Measurements from ENCODE around the gene PRPSAP1. TPM values are rescaled to one million over a fixed set of nuclear protein-coding genes. Genes with fewer than 3 reads are reported as not detected.
"Not testable (repeated sequence)": the region's sequence is repeated elsewhere in the genome, so short reads cannot be mapped to it uniquely, and the experiment has no call there.

The PRPSAP1 gene
- total and polyA plus RNA-seq, 7 experiments from 2014 or later = 19.6 to 59.1 (median 53.3) TPM

DNA sequence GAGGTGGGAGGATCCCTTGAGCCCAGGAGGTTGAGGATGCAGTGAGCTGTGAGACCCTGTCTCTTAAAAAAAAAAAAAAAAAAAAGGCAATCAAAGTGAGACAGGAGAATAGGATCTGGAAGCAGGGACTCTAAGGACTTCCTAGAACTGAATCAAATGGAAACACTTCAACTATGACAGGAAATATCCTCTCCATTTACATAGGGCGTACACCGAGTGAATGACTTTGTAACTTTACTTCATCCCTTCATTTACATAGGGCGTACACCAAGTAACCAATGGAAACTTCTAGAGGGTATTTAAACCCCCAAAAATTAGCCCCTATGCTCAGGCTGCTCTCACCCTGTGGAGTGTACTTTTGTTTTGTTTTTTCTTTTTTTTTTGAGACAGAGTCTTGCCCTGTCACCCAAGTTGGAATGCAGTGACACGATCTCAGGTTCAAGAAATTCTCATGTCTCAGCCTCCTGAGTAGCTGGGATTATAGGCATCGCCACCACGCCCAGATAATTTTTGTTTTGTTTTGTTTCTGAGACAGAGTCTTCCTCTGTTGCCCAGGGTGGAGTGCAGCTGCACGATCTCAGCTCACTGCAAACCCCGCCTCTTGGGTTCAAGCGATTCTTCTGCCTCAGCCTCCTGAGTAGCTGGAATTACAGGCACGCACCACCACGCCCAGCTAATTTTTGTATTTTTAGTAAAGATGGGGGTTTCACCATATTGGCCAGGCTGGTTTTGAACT lies 9.6 kb upstream of the PRPSAP1 start:
- H3K4me3 ChIP-seq (ENCODE audit: low read length) = no peak overlapping the region
- H3K4me1 ChIP-seq (ENCODE audit: control insufficient read depth in 2 of 2, insufficient read depth in 2 of 2, low read length in 2 of 2) = no peaks in the 10 kb centered on the region
- no peaks in the 10 kb centered on the region for H3K27me3 ChIP-seq (ENCODE audit: control insufficient read depth in 2 of 2, insufficient read depth in 2 of 2, low read length in 2 of 2)
- no peak for ATAC-seq
- Mint-ChIP-seq H3K9me3 (no peaks in the 10 kb centered on the region), H3K36me3 (no peaks in the 10 kb centered on the region), H3K27me3 (peaks cover 0 to 8% (median 0%) of the 10 kb centered on the region in 5 donors), H3K27ac (no peak overlapping the region), H3K4me3 (no peak overlapping the region), H3K4me1 (peaks cover 0 to 3% (median 0%) of the 10 kb centered on the region in 7 donors)
- ChIA-PET POLR2A (interaction anchor here (0.6 to 0.7 kb wide), 2 partner anchors 17 to 374 kb away, joined by 3 to 5 read pairs; no protein-coding TSS in a partner anchor), CTCF (interaction anchor here (0.7 kb wide), 1 partner anchor 222 kb away, joined by 4 read pairs; no protein-coding TSS in a partner anchor)
- no peak for DNase-seq
- intact Hi-C loops (cut with micrococcal nuclease) = no loop called here
- no peak overlapping the region for H3K27ac ChIP-seq (ENCODE audit: low read depth, low read length)
- H3K36me3 ChIP-seq (ENCODE audit: control insufficient read depth in 2 of 3, insufficient read depth in 3 of 3, low read length in 3 of 3) = no peaks in the 10 kb centered on the region
- H3K9me3 ChIP-seq (ENCODE audit: control insufficient read depth in 2 of 3, low read length in 3 of 3) = no peaks in the 10 kb centered on the region

GRCh38 chr17:76360461-76360860 lies 6.7 kb upstream of the PRPSAP1 start:
- CTCF ChIA-PET = no interaction called here
- DNase-seq = no peak
- ATAC-seq = no peak

DNA sequence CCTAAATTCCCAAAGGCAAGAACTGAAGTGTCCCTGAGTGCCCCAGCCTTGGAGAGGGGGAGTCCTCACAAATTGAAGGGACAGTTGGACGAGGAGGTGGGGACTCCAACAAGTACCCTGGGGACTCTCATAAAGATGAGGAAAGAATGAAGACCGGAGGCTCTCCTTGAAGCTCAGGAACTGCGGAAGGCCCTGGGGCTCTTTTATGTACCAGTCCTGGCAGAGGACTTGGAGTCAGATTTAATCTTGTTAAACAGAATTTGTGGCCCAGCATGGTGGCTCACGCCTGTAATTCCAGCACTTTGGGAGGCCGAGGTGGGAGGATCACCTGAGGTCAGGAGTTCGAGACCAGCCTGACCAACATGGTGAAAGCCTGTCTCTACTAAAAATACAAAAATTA lies 6.1 kb upstream of the PRPSAP1 start:
- H3K36me3 ChIP-seq (ENCODE audit: control insufficient read depth in 2 of 3, insufficient read depth in 3 of 3, low read length in 3 of 3); H3K9me3 Mint-ChIP-seq; H3K4me3 ChIP-seq (ENCODE audit: low read length); H3K27me3 ChIP-seq (ENCODE audit: control insufficient read depth in 2 of 2, insufficient read depth in 2 of 2, low read length in 2 of 2); H3K4me1 ChIP-seq (ENCODE audit: control insufficient read depth in 2 of 2, insufficient read depth in 2 of 2, low read length in 2 of 2); DNase-seq; H3K27me3 Mint-ChIP-seq; ATAC-seq; H3K4me3 Mint-ChIP-seq; intact Hi-C loops (cut with micrococcal nuclease); H3K36me3 Mint-ChIP-seq; H3K27ac Mint-ChIP-seq; H3K27ac ChIP-seq (ENCODE audit: low read depth, low read length); H3K4me1 Mint-ChIP-seq; H3K9me3 ChIP-seq (ENCODE audit: control insufficient read depth in 2 of 3, low read length in 3 of 3): not testable (repeated sequence)
- ChIA-PET POLR2A (interaction anchor here (0.5 kb wide), 1 partner anchor 369 kb away, joined by 5 read pairs; no protein-coding TSS in a partner anchor), CTCF (interaction anchor here (0.6 kb wide), 1 partner anchor 16 kb away, joined by 3 read pairs; no protein-coding TSS in a partner anchor)

More at GRCh38 chr17:76360461-76360860, 6.7 kb upstream of the PRPSAP1 start:
- H3K27ac Mint-ChIP-seq = no peak overlapping the region
- H3K4me3 ChIP-seq (ENCODE audit: low read length) = no peak overlapping the region
- H3K27ac ChIP-seq (ENCODE audit: low read depth, low read length) = no peak overlapping the region
- peaks cover 0 to 8% (median 0%) of the 10 kb centered on the region in 5 donors for H3K27me3 Mint-ChIP-seq
- POLR2A ChIA-PET = no interaction called here
- peaks cover 0 to 7% (median 0%) of the 10 kb centered on the region in 7 donors for H3K4me1 Mint-ChIP-seq
- H3K27me3 ChIP-seq (ENCODE audit: control insufficient read depth in 2 of 2, insufficient read depth in 2 of 2, low read length in 2 of 2) = no peaks in the 10 kb centered on the region
- no peak overlapping the region for H3K4me3 Mint-ChIP-seq
- H3K4me1 ChIP-seq (ENCODE audit: control insufficient read depth in 2 of 2, insufficient read depth in 2 of 2, low read length in 2 of 2) = no peaks in the 10 kb centered on the region
- H3K36me3 ChIP-seq (ENCODE audit: control insufficient read depth in 2 of 3, insufficient read depth in 3 of 3, low read length in 3 of 3) = no peaks in the 10 kb centered on the region
- intact Hi-C loops (cut with micrococcal nuclease) = no loop called here
- no peaks in the 10 kb centered on the region for H3K9me3 ChIP-seq (ENCODE audit: control insufficient read depth in 2 of 3, low read length in 3 of 3)
- H3K36me3 Mint-ChIP-seq = no peaks in the 10 kb centered on the region
- no peaks in the 10 kb centered on the region for H3K9me3 Mint-ChIP-seq

DNA sequence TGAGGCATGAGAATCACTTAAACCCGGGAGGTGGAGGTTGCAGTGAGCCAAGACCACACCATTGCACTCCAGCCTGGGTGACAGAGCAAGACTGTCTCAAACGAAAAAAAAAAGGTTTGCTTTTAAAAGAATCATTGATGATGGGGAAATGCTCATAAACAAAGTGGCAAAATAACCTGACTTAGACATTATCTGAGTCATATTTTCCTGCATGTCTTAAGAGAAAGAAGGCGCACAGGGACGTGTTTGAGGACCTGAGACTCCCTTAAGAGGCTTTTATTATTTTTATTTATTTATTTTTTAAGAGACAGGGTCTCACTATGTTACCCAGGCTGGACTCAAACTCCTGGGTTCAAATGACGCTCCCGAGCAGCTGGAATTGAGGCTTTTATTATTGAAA lies 5.7 kb upstream of the PRPSAP1 start:
- intact Hi-C loops (cut with micrococcal nuclease) = no loop called here
- Mint-ChIP-seq H3K4me3 (no peak overlapping the region), H3K9me3 (no peaks in the 10 kb centered on the region), H3K27ac (no peak overlapping the region), H3K36me3 (no peaks in the 10 kb centered on the region), H3K27me3 (peaks cover 0 to 8% (median 0%) of the 10 kb centered on the region in 5 donors), H3K4me1 (peaks cover 0 to 12% (median under 1%) of the 10 kb centered on the region in 7 donors)
- CTCF ChIA-PET = interaction anchor here (0.6 kb wide), 1 partner anchor 16 kb away, joined by 3 read pairs; no protein-coding TSS in a partner anchor
- H3K9me3 ChIP-seq (ENCODE audit: control insufficient read depth in 2 of 3, low read length in 3 of 3) = no peaks in the 10 kb centered on the region
- H3K27ac ChIP-seq (ENCODE audit: low read depth, low read length) = no peak overlapping the region
- H3K4me3 ChIP-seq (ENCODE audit: low read length) = no peak overlapping the region
- POLR2A ChIA-PET = no interaction called here
- H3K27me3 ChIP-seq (ENCODE audit: control insufficient read depth in 2 of 2, insufficient read depth in 2 of 2, low read length in 2 of 2) = no peaks in the 10 kb centered on the region
- no peak for ATAC-seq
- no peak for DNase-seq
- no peaks in the 10 kb centered on the region for H3K36me3 ChIP-seq (ENCODE audit: control insufficient read depth in 2 of 3, insufficient read depth in 3 of 3, low read length in 3 of 3)
- H3K4me1 ChIP-seq (ENCODE audit: control insufficient read depth in 2 of 2, insufficient read depth in 2 of 2, low read length in 2 of 2) = no peaks in the 10 kb centered on the region

GRCh38 chr17:76357597-76358158 lies 4.0 kb upstream of the PRPSAP1 start:
- no peaks in the 10 kb centered on the region for H3K36me3 Mint-ChIP-seq
- ATAC-seq = no peak
- H3K4me3 Mint-ChIP-seq = no peak overlapping the region
- intact Hi-C loops (cut with micrococcal nuclease) = no loop called here
- H3K27me3 ChIP-seq (ENCODE audit: control insufficient read depth in 2 of 2, insufficient read depth in 2 of 2, low read length in 2 of 2) = no peaks in the 10 kb centered on the region
- no peaks in the 10 kb centered on the region for H3K9me3 Mint-ChIP-seq
- H3K4me1 Mint-ChIP-seq = peaks cover 6 to 21% (median 11%) of the 10 kb centered on the region in 7 donors
- H3K27me3 Mint-ChIP-seq = peaks cover 0 to 8% (median 0%) of the 10 kb centered on the region in 5 donors
- POLR2A ChIA-PET = no interaction called here
- H3K27ac ChIP-seq (ENCODE audit: low read depth, low read length) = no peak overlapping the region
- H3K4me1 ChIP-seq (ENCODE audit: control insufficient read depth in 2 of 2, insufficient read depth in 2 of 2, low read length in 2 of 2) = no peaks in the 10 kb centered on the region
- CTCF ChIA-PET = no interaction called here
- no peak for DNase-seq
- H3K9me3 ChIP-seq (ENCODE audit: control insufficient read depth in 2 of 3, low read length in 3 of 3) = no peaks in the 10 kb centered on the region
- no peak overlapping the region for H3K27ac Mint-ChIP-seq
- H3K4me3 ChIP-seq (ENCODE audit: low read length) = no peak overlapping the region
- peaks cover 0 to 7% (median 0%) of the 10 kb centered on the region in 3 experiments for H3K36me3 ChIP-seq (ENCODE audit: control insufficient read depth in 2 of 3, insufficient read depth in 3 of 3, low read length in 3 of 3)

- peaks cover 0 to 7% (median 0%) of the 10 kb centered on the region in 3 experiments for H3K36me3 ChIP-seq (ENCODE audit: control insufficient read depth in 2 of 3, insufficient read depth in 3 of 3, low read length in 3 of 3)
- H3K4me1 ChIP-seq (ENCODE audit: control insufficient read depth in 2 of 2, insufficient read depth in 2 of 2, low read length in 2 of 2) = no peaks in the 10 kb centered on the region
- H3K27me3 ChIP-seq (ENCODE audit: control insufficient read depth in 2 of 2, insufficient read depth in 2 of 2, low read length in 2 of 2) = no peaks in the 10 kb centered on the region
- intact Hi-C loops (cut with micrococcal nuclease) = no loop called here
- Mint-ChIP-seq H3K36me3 (peaks cover 0 to under 1% (median 0%) of the 10 kb centered on the region in 5 donors), H3K27me3 (peaks cover 0 to 5% (median 0%) of the 10 kb centered on the region in 5 donors), H3K27ac (no peak overlapping the region), H3K9me3 (no peaks in the 10 kb centered on the region), H3K4me3 (peak overlapping the region in 2 of 10 donors; percentile 17 to 38), H3K4me1 (peaks cover 8 to 26% (median 18%) of the 10 kb centered on the region in 7 donors)
- H3K27ac ChIP-seq (ENCODE audit: low read depth, low read length) = no peak overlapping the region
- H3K9me3 ChIP-seq (ENCODE audit: control insufficient read depth in 2 of 3, low read length in 3 of 3) = no peaks in the 10 kb centered on the region
- ChIA-PET POLR2A (interaction anchor here (0.6 kb wide), 1 partner anchor 24 kb away, joined by 3 read pairs; no protein-coding TSS in a partner anchor), CTCF (no interaction called here)
- DNase-seq (no peak), ATAC-seq (no peak)
- no peak overlapping the region for H3K4me3 ChIP-seq (ENCODE audit: low read length)
These were observed 3.2 kb upstream of the PRPSAP1 start for GRCh38 chr17:76356803-76357456.
